GM12878 (cell line): Measurements from ENCODE around the gene TLNRD1. TPM values are rescaled to one million over a fixed set of nuclear protein-coding genes. Genes with fewer than 3 reads are reported as not detected.

Experiments
- ATAC-seq: fragments of 200-7000 bp; cut with Tn5 transposase; 3 replicates; pipeline ENCODE4 v1.9.1; 2020; ENCODE audit warnings: mild to moderate bottlenecking, moderate library complexity
- BruUV-seq: library from RNA; stranded (reverse); fragments of 400-500 nt; replicated peaks from 2 replicates; lab custom pipeline; 2021; lab: Mats Ljungman, UMichigan
- CTCF ChIA-PET: fragments of 300-600 bp; sonication (Branson Sonifier 250); formaldehyde crosslinking; extraction: SDS; loops from one replicate; lab custom pipeline; 2021; ENCODE audit warnings: inconsistent platforms; lab: Yijun Ruan, JAX
- POLR2A ChIA-PET: fragments of 350-600 bp; formaldehyde crosslinking; extraction: SDS; loops from one replicate; lab custom pipeline; 2021; ENCODE audit warnings: inconsistent platforms; lab: Charles Lee
- RAD21 ChIA-PET: fragments of 300-600 bp; sonication (Branson Sonifier 250); formaldehyde crosslinking; loops from one replicate; lab custom pipeline; 2023; ENCODE audit warnings: antibody characterized with exemption; ENCODE audit not compliant: unreplicated experiment; lab: Charles Lee
- SMC1A ChIA-PET: fragments of 300-600 bp; sonication (Branson Sonifier 250); formaldehyde crosslinking; loops from one replicate; lab custom pipeline; 2023; ENCODE audit not compliant: unreplicated experiment, uncharacterized antibody; lab: Charles Lee
- DNase-seq: peaks from one replicate; pipeline ENCODE4 v3.0.0-alpha.2; 2011; ENCODE audit warnings: low read depth, low spot score
- FAIRE-seq: peaks from 3 replicates; lab custom pipeline; 2011; peaks lifted over from hg19 to GRCh38; lab: Jason Lieb, UNC
- H2AFZ ChIP-seq: 2 replicates; pipeline ENCODE4 v1.6.0; 2011; ENCODE audit warnings: low read depth, low read length, control low read depth; ENCODE audit not compliant: control insufficient read depth
- H3K27ac ChIP-seq: 2 replicates; pipeline ENCODE4 v1.5.1; 2011; ENCODE audit warnings: control low read depth; ENCODE audit not compliant: control insufficient read depth, insufficient read depth
- H3K27me3 ChIP-seq, 2 experiments: replicated peaks in 1 of 2; 2 replicates each; pipeline versions ENCODE4 v1.6.0 to v1.6.1; 2011; ENCODE audit warnings: low read length in 1 of 2; ENCODE audit not compliant: control insufficient read depth in 2 of 2, insufficient read depth in 2 of 2
- H3K36me3 ChIP-seq, 2 experiments: 2 replicates each; pipeline ENCODE4 v1.5.1; 2011; ENCODE audit warnings: low read length in 1 of 2; ENCODE audit not compliant: control insufficient read depth in 2 of 2, insufficient read depth in 2 of 2
- H3K4me1 ChIP-seq: 2 replicates; pipeline ENCODE4 v1.6.1; 2011; ENCODE audit warnings: mild to moderate bottlenecking, low read length, moderate library complexity, mixed read lengths; ENCODE audit not compliant: control insufficient read depth, insufficient read depth
- H3K4me2 ChIP-seq: 2 replicates; pipeline ENCODE4 v1.6.0; 2011; ENCODE audit warnings: control low read depth; ENCODE audit not compliant: control insufficient read depth, insufficient read depth
- H3K4me3 ChIP-seq: fragments of 200-600 bp; sonication (generic); 2 replicates; pipeline ENCODE4 v1.5.1; 2016
- H3K79me2 ChIP-seq: 2 replicates; pipeline ENCODE4 v1.6.0; 2011; ENCODE audit warnings: low read length; ENCODE audit not compliant: control insufficient read depth, insufficient read depth
- H3K9ac ChIP-seq: 2 replicates; pipeline ENCODE4 v1.8.0; 2011; ENCODE audit warnings: low read length, control low read depth, mixed read lengths; ENCODE audit not compliant: control insufficient read depth, insufficient read depth
- H3K9me3 ChIP-seq: replicated peaks from 3 replicates; pipeline ENCODE4 v1.5.1; 2011; ENCODE audit warnings: mild to moderate bottlenecking, low read length; ENCODE audit not compliant: control insufficient read depth, insufficient read depth
- H4K20me1 ChIP-seq: 2 replicates; pipeline ENCODE4 v1.6.0; 2011; ENCODE audit not compliant: control insufficient read depth, insufficient read depth
- CUX1 ChIP-seq: IDR thresholded peaks from 2 replicates; pipeline ENCODE4 v1.6.1; 2012; ENCODE audit warnings: improper control_type of control experiment, low read depth, low read length; ENCODE audit not compliant: insufficient replicate concordance
- HDGF ChIP-seq: fragments of 450-650 bp; IDR thresholded peaks from 2 replicates; pipeline ENCODE4 v1.6.1; 2016; ENCODE audit warnings: antibody characterized with exemption
- KAT2A ChIP-seq: conservative IDR thresholded peaks from 2 replicates; pipeline ENCODE4 v1.6.1; 2011; ENCODE audit warnings: low read depth, low read length; ENCODE audit not compliant: control insufficient read depth
- SPI1 ChIP-seq: IDR thresholded peaks from 2 replicates; pipeline ENCODE4 v1.6.1; 2011; ENCODE audit warnings: low read depth, mild to moderate bottlenecking, low read length, moderate library complexity, borderline replicate concordance; ENCODE audit not compliant: insufficient read depth
- SREBF2 ChIP-seq: IDR thresholded peaks from 2 replicates; pipeline ENCODE4 v1.6.1; 2012; ENCODE audit warnings: mild to moderate bottlenecking, low read length
- ZNF207 ChIP-seq: fragments of 450-650 bp; IDR thresholded peaks from 2 replicates; pipeline ENCODE4 v1.6.1; 2014; ENCODE audit warnings: antibody characterized with exemption, mild to moderate bottlenecking, borderline replicate concordance
- ZNF687 ChIP-seq: fragments of 450-650 bp; IDR thresholded peaks from 2 replicates; pipeline ENCODE4 v1.6.1; 2017; ENCODE audit warnings: mild to moderate bottlenecking, moderate library complexity
- WGBS: methylation state at CpG from one replicate; pipeline ENCODE4 v1.1.6; 2016; ENCODE audit warnings: low lambda C conversion rate; ENCODE audit not compliant: insufficient replicate concordance, insufficient coverage; ENCODE audit errors: missing lambda C conversion rate; 5-methylcytosine and 5-hydroxymethylcytosine counted together
- in situ Hi-C: fragments of 300-500 bp; cut with MboI; formaldehyde crosslinking; loops from 9 replicates; pipeline ENCODE4 v1.14.3; 2018; ENCODE audit warnings: mixed read lengths
- intact Hi-C: fragments of 100-400 bp; cut with micrococcal nuclease; formaldehyde crosslinking; loops from one replicate; pipeline ENCODE4 v1.14.2; 2022; ENCODE audit not compliant: unreplicated experiment
- polyA plus RNA-seq, 11 experiments: library from polyadenylated mRNA; depleted of rRNA in 4 of 11; unstranded in 6 of 11; stranded (reverse) in 5 of 11; fragments of >200 nt; fragmentation: Nextera tagmentation in 4 of 11; fragmentation: Illumina TruSeq in 1 of 11; extraction: Ambion mirVana in 4 of 11; extraction: Trizol in 1 of 11; gene quantifications; 1 replicate in 1 of 11; 2 replicates in 10 of 11; pipeline versions ENCODE4 v1.2.1 to v1.2.3, GENCODE V29; 2011 to 2016; ENCODE audit warnings: inconsistent platforms in 2 of 11, missing spikeins in 2 of 11, low read depth in 1 of 11
- total RNA-seq, 4 experiments: library from RNA; depleted of rRNA in 3 of 4; stranded (reverse); fragments of >200 nt in 3 of 4; fragmentation: Illumina TruSeq in 1 of 4; extraction: Trizol in 1 of 4; gene quantifications; 2 replicates each; pipeline versions ENCODE4 v1.2.1 to v1.2.3, GENCODE V29; 2013 to 2021

Gene TLNRD1
- total and polyA plus RNA-seq, 10 of the 15 experiments (the other 5 are each of a cell fraction or from before 2014, with no cell fraction given): 2.5 to 44.8 (median 9.1) TPM

- TF ChIP-seq CUX1 (no peak), KAT2A (no peak), HDGF (no peak)
Measured at GRCh38 chr15:81021321-81021720, 20.6 kb downstream of the TLNRD1 start (continued).

GRCh38 chr15:81023483-81024264, 23.0 kb downstream of the TLNRD1 start:
- peak; percentile 92 for ATAC-seq
- 3% methylated on average over 13 of the region's 13 CpGs for WGBS
- ChIA-PET CTCF (interaction anchor here (0.6 to 1.2 kb wide), 6 partner anchors 11 to 685 kb away, joined by 3 to 5 read pairs (median 4); no protein-coding TSS in a partner anchor), SMC1A (interaction anchor here (0.6 to 2.9 kb wide), 17 partner anchors 9 to 461 kb away, joined by 3 to 8 read pairs (median 3); partner anchors contain the start of gene TLNRD1), POLR2A (interaction anchor here (0.7 to 1.6 kb wide), 5 partner anchors 13 to 36 kb away, joined by 3 to 7 read pairs (median 4); no protein-coding TSS in a partner anchor), RAD21 (interaction anchor here (0.7 to 2.3 kb wide), 10 partner anchors 9 to 252 kb away, joined by 3 to 13 read pairs (median 4); partner anchors contain the start of gene TLNRD1)
- Histone ChIP-seq H3K4me1 (peaks cover 41% of the 10 kb centered on the region), H3K27me3 (no peaks in the 10 kb centered on the region), H3K4me2 (peak overlapping the region; percentile 83), H3K9ac (peak overlapping the region; percentile 57), H4K20me1 (no peaks in the 10 kb centered on the region), H3K9me3 (no peaks in the 10 kb centered on the region), H2AFZ (peak overlapping the region; percentile 83), H3K27ac (peak overlapping the region; percentile 91), H3K79me2 (no peaks in the 10 kb centered on the region), H3K4me3 (peak overlapping the region; percentile 22; the same call in 1 of the 2 replicates), H3K36me3 (no peaks in the 10 kb centered on the region)
- FAIRE-seq: peak; percentile 99
- peak; percentile 97 for DNase-seq
- in situ Hi-C loops (no loop called here), intact Hi-C loops (loop anchor here (1.0 to 5.0 kb wide), 4 partner anchors 21 to 269 kb away; partner anchors contain the start of gene TLNRD1)
- TSS peak; percentile 81 for BruUV-seq
- TF ChIP-seq ZNF207 (no peak), SREBF2 (no peak), ZNF687 (peak; percentile 68; the same call in 1 of the 2 replicates), SPI1 (peak; percentile 65)
